Tibial nerve (tissue), 4 donors: Measurements from ENCODE around the gene SNAPC1.

ENCODE experiments used
- CTCF ChIP-seq, 5 experiments: fragments of 200-600 bp in 3 of 5; fragments of 450-650 bp in 2 of 5; sonication (generic) in 3 of 5; IDR thresholded peaks; one replicate each; pipeline ENCODE4 v1.5.1; 2016 to 2019; ENCODE audit warnings: antibody characterized with exemption in 5 of 5, mild to moderate bottlenecking in 3 of 5, moderate library complexity in 2 of 5
- EP300 ChIP-seq, 2 donors: sonication (generic); formaldehyde crosslinking; IDR thresholded peaks; one replicate each; pipeline ENCODE4 v1.6.1; 2017; ENCODE audit warnings: antibody characterized with exemption in 2 of 2, mild to moderate bottlenecking in 1 of 2
- POLR2A ChIP-seq, 2 donors: fragments of 450-650 bp; IDR thresholded peaks; one replicate each; pipeline ENCODE4 v1.6.1; 2017; ENCODE audit warnings: antibody characterized with exemption in 2 of 2, mild to moderate bottlenecking in 2 of 2, moderate library complexity in 2 of 2

- no peak for TF ChIP-seq CTCF (IDR thresholded peaks at IDR 0.05)
- no peak for TF ChIP-seq POLR2A (IDR thresholded peaks at IDR 0.05)
- no peak for TF ChIP-seq EP300 (IDR thresholded peaks at IDR 0.05)
Observed at GRCh38 chr14:61744238-61744637, 18.0 kb upstream of the SNAPC1 start.
